ENCODE results near the gene WNT3A.

Gene WNT3A

GRCh38 chr1:228068359-228068758, 61.6 kb downstream of the WNT3A start:
- H3K79me2 ChIP-seq (ENCODE audit: insufficient read depth, low read length): no peaks in the 10 kb centered on the region
- no peaks in the 10 kb centered on the region for H4K20me1 ChIP-seq (ENCODE audit: insufficient read depth, low read length)
- H3K4me3 ChIP-seq (ENCODE audit: low read depth, low read length, poor library complexity, severe bottlenecking): no peak overlapping the region
- no peaks in the 10 kb centered on the region for H3K27me3 ChIP-seq (ENCODE audit: insufficient read depth, low read length)
- H3K9ac ChIP-seq (ENCODE audit: low read length): no peak overlapping the region
- no peak overlapping the region for H3K27ac ChIP-seq (ENCODE audit: low read depth, low read length, poor library complexity, severe bottlenecking)
- H3K9me3 ChIP-seq (ENCODE audit: low read length): no peaks in the 10 kb centered on the region
- H3K4me1 ChIP-seq (ENCODE audit: insufficient read depth, low read length, severe bottlenecking): no peaks in the 10 kb centered on the region
- no peaks in the 10 kb centered on the region for H3F3A ChIP-seq (ENCODE audit: insufficient read depth, low read length)
- H2AFZ ChIP-seq (ENCODE audit: low read length): no peak overlapping the region
- no peaks in the 10 kb centered on the region for H3K9me2 ChIP-seq (ENCODE audit: low read depth, low read length)
- H3K36me3 ChIP-seq (ENCODE audit: insufficient read depth, low read length): no peaks in the 10 kb centered on the region
- TF ChIP-seq CTCF (IDR thresholded peaks at IDR 0.05; ENCODE audit: low read length) (no peak), EZH2 (IDR thresholded peaks at IDR 0.05; ENCODE audit: borderline replicate concordance, low read length) (no peak)
- no peak overlapping the region for H3K4me2 ChIP-seq (ENCODE audit: low read length)

GRCh38 chr1:228070173-228070572, 63.4 kb downstream of the WNT3A start:
- H3K9me2 ChIP-seq (ENCODE audit: low read depth, low read length): no peaks in the 10 kb centered on the region
- H3K4me3 ChIP-seq (ENCODE audit: low read depth, low read length, poor library complexity, severe bottlenecking): no peak overlapping the region
- H3K4me2 ChIP-seq (ENCODE audit: low read length): no peak overlapping the region
- H3K9ac ChIP-seq (ENCODE audit: low read length): no peak overlapping the region
- H4K20me1 ChIP-seq (ENCODE audit: insufficient read depth, low read length): no peaks in the 10 kb centered on the region
- no peaks in the 10 kb centered on the region for H3K4me1 ChIP-seq (ENCODE audit: insufficient read depth, low read length, severe bottlenecking)
- no peaks in the 10 kb centered on the region for H3K79me2 ChIP-seq (ENCODE audit: insufficient read depth, low read length)
- H3K27ac ChIP-seq (ENCODE audit: low read depth, low read length, poor library complexity, severe bottlenecking): no peak overlapping the region
- H3F3A ChIP-seq (ENCODE audit: insufficient read depth, low read length): no peaks in the 10 kb centered on the region
- H2AFZ ChIP-seq (ENCODE audit: low read length): no peak overlapping the region
- TF ChIP-seq CTCF (IDR thresholded peaks at IDR 0.05; ENCODE audit: low read length) (no peak), EZH2 (IDR thresholded peaks at IDR 0.05; ENCODE audit: borderline replicate concordance, low read length) (no peak)
- no peaks in the 10 kb centered on the region for H3K27me3 ChIP-seq (ENCODE audit: insufficient read depth, low read length)
- no peaks in the 10 kb centered on the region for H3K36me3 ChIP-seq (ENCODE audit: insufficient read depth, low read length)
- H3K9me3 ChIP-seq (ENCODE audit: low read length): no peaks in the 10 kb centered on the region

GRCh38 chr1:228070851-228071250, 64.1 kb downstream of the WNT3A start:
- Histone ChIP-seq H3K79me2 (ENCODE audit: insufficient read depth, low read length) (no peaks in the 10 kb centered on the region), H3K9me2 (ENCODE audit: low read depth, low read length) (no peaks in the 10 kb centered on the region), H3K4me1 (ENCODE audit: insufficient read depth, low read length, severe bottlenecking) (no peaks in the 10 kb centered on the region), H3K4me2 (ENCODE audit: low read length) (no peak overlapping the region), H3K9me3 (ENCODE audit: low read length) (no peaks in the 10 kb centered on the region), H3K9ac (ENCODE audit: low read length) (no peak overlapping the region), H3F3A (ENCODE audit: insufficient read depth, low read length) (no peaks in the 10 kb centered on the region), H3K27me3 (ENCODE audit: insufficient read depth, low read length) (peaks cover 2% of the 10 kb centered on the region; the same call in 1 of the 2 replicates), H3K4me3 (ENCODE audit: low read depth, low read length, poor library complexity, severe bottlenecking) (no peak overlapping the region), H2AFZ (ENCODE audit: low read length) (no peak overlapping the region), H3K27ac (ENCODE audit: low read depth, low read length, poor library complexity, severe bottlenecking) (no peak overlapping the region), H4K20me1 (ENCODE audit: insufficient read depth, low read length) (no peaks in the 10 kb centered on the region), H3K36me3 (ENCODE audit: insufficient read depth, low read length) (no peaks in the 10 kb centered on the region)
- TF ChIP-seq EZH2 (IDR thresholded peaks at IDR 0.05; ENCODE audit: borderline replicate concordance, low read length) (no peak), CTCF (IDR thresholded peaks at IDR 0.05; ENCODE audit: low read length) (no peak)

Measured in OCI-LY1 (cell line).